Peyer's patch (tissue), 4 donors: ENCODE measurements around the gene FYB1.

Source experiments
- CTCF ChIP-seq, 6 experiments: fragments of 450-650 bp in 4 of 6; fragments of 200-600 bp in 2 of 6; sonication (generic) in 1 of 6; IDR thresholded peaks; one replicate each; pipeline ENCODE4 v1.5.1; 2017 to 2019; ENCODE audit warnings: antibody characterized with exemption in 6 of 6, mild to moderate bottlenecking in 3 of 6, moderate library complexity in 1 of 6
- POLR2A ChIP-seq, 2 donors: fragments of 450-650 bp; IDR thresholded peaks; one replicate each; pipeline ENCODE4 v1.5.1; 2017; ENCODE audit warnings: antibody characterized with exemption in 2 of 2, mild to moderate bottlenecking in 2 of 2, moderate library complexity in 2 of 2

- TF ChIP-seq POLR2A (IDR thresholded peaks at IDR 0.05) (no peak), CTCF (IDR thresholded peaks at IDR 0.05) (no peak)
These were observed 20.0 kb downstream of the FYB1 start for GRCh38 chr5:39199335-39199734.
